RCC 7860 (cell line): ENCODE measurements around the gene DBP.

ENCODE experiments used
- DNase-seq: peaks from one replicate; pipeline ENCODE4 v3.0.0-alpha.2; 2015; ENCODE audit warnings: low spot score
- FAIRE-seq: peaks from 2 replicates; lab custom pipeline; 2012; peaks lifted over from hg19 to GRCh38; lab: Jason Lieb, UNC

The DBP gene

DNA sequence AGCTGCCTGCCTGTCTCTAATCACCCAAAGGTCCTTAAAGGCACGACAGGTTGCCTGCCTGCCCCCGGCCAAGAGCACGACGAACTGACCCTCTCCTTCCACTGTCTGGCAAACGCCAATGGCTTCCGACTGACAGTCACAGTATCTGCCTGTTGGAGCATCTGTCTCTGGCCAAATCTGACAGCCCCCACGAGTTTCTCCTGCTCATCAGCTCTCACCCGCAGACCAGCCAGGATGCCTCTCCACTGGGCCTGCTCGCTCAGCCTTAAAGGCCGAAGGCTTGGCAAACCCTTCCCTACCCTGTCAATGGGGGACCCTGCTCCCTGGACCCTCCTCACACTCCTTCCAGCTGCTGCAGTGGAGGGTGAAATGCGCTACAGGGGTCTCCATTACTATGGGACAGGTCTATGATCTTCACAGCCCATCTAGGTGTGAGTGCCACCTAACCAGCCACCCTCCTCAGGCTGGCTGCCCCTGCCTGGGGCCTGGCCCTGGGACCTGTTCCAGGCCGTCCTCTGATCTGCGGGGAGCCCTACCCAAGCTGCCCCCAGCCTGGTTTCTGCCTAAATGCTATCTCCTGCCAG lies 23.2 kb downstream of the DBP start:
- no peak for FAIRE-seq
- DNase-seq, result no peak

DNA sequence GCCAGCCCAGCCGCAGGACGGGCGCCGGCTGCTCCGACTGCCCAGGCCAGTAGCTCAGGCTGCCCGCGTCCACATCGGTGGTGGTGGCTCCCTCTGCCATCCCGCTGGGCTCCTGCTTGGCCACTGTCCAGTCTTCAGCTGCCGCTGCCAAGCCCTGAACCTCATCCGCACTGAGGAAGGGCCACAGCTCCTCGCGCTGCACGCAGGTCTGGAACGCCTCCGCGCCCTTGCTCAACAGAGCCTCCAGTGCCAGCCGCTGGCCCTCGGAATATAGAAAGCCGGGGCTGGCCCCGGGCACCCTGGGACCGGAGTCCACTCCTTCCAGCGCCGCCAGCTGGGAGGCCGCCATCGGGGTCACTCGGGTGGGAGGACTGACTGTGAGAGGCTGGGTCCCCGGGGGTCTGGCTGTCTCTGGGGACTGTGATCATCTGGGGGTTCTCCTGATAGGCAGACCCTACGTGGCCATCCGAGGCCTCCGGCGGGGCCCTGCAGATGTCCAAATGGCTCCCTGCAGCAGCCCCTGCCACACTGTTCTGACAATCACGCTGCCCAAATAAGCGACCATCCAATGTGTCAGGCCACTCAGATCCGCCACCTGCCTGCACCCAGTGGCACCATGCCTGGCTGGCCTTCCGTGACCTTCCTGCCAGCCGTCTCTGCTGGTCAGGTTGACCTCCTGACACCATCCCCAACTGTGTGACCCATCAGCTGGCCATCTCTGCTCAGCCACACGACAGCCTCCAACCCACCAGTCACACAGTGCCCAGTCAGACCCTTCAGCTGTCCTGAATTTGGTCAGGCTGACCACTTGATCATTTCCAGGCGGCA lies 23.9 kb downstream of the DBP start:
- no peak for FAIRE-seq
- DNase-seq, result peak; percentile 18

DNA sequence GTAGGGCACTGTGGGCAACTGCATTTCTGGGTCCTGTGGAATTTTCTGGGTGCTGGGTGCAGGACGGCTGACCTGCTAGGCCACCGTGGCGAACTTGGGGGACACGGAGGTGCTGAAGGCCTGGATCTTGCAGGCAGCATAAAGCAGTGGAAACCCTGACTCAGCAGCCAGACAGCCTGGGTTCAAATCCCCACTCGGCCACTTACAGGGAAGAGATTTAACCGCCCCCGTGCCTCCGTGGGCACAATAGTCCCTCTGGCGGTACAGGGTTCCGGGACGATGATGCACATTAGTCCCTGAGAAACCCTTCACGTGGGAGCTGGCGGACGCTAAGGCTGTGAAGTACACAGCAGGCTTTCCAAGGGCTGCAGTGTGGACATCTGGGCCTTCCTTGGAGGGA lies 25.3 kb downstream of the DBP start:
- FAIRE-seq, result no peak
- DNase-seq, result no peak

DNA sequence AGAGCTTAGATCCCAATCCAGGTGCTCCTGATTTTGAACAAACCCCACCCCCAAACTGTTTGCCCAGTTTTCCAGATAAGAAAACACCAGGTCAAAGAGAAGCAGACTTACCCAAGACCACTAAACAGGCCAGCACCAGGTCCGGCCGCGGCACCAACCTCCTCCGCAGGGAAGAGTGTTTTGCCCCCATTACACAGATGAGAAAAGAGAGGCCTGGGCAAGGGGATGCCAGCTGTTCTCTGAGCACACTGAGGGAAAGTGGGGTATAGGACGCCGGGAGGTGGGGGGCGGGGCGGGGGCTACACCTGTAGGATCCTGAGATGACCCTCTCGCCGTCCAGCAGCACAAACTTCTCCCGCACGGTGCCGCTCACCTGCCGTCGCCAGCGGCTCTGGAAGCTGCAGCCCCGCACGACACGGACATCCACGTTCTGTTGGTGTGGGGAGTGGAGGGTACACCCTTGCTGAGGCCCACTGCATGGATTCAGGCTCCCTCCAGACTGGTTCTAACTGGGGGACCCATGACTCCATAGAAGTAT lies 27.5 kb downstream of the DBP start:
- no peak for FAIRE-seq
- DNase-seq, result no peak

DNA sequence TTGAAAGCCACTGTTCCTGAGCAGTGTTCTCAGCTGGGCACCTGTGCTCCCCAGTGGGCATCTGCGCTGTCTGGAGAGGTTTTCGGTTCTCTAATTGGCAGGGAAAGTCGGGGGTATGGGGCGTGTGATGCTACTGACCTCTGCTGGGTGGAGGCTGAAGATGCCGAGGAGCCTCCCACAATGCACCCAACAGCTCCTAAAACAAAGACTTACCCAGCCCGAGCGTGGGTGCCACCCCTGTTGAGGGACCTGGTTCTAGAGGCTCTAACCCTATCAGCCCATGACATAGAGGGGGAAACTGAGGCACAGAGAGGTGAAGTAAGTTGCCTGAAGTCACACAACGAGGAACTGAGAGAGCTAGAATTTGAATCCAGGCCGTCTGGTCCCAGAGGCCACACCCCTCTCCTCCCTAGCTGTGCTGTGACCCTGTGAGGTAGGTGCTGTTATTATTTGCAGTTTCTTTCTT lies 28.3 kb downstream of the DBP start:
- no peak for FAIRE-seq
- no peak for DNase-seq

DNA sequence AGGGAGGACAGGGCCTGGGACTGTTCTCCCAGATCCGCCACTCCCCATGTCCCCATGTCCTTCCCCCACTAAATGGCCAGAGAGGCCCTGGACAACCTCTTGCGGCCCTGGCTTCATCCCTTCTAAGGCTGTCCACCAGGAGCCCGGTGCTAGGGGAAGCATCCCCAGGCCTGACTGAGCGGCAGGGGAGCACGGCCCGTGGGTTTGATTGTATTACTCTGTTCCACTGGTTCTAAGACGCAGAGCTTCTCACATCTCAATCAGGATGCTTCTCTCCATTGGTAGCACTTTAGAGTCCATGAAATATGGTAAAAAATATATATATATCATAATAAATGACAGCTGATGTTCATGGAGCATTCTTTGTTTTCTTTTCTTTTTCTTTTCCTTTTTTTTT lies 29.8 kb downstream of the DBP start:
- DNase-seq, result no peak
- no peak for FAIRE-seq

DNA sequence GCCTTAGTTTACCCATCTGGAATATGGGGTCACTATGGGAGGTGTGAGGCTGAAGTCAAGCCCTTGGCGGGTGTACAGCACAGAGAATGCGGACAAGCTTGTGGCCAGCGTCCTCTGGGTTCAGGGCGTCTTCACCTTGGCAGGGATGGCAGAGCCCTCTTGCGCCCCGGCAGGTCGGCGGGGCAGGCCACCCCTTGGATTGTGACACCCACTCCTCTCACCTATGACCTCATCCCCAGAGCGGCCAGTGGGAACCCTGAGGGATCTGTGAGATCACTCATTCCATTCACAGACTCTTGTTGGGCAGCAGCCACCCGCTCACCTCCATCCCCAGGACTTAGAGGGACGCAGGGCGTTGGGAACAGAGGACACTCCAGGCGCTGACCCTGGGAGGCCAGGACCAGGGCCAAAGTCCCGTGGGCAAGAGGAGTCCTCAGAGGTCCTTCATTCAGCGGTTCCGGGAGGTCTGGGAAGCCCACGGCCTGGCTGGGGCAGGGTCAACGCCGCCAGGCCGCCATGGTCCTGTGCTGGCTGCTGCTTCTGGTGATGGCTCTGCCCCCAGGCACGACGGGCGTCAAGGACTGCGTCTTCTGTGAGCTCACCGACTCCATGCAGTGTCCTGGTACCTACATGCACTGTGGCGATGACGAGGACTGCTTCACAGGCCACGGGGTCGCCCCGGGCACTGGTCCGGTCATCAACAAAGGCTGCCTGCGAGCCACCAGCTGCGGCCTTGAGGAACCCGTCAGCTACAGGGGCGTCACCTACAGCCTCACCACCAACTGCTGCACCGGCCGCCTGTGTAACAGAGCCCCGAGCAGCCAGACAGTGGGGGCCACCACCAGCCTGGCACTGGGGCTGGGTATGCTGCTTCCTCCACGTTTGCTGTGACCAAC lies 30.5 kb downstream of the DBP start, which contains the start of gene SPACA4:
Gene SPACA4 (plus strand): TSS at position 280 of the 896 bp plus-strand sequence. CDS start 237 bp downstream, at position 517.
- DNase-seq (no peak), FAIRE-seq (no peak)

DNA sequence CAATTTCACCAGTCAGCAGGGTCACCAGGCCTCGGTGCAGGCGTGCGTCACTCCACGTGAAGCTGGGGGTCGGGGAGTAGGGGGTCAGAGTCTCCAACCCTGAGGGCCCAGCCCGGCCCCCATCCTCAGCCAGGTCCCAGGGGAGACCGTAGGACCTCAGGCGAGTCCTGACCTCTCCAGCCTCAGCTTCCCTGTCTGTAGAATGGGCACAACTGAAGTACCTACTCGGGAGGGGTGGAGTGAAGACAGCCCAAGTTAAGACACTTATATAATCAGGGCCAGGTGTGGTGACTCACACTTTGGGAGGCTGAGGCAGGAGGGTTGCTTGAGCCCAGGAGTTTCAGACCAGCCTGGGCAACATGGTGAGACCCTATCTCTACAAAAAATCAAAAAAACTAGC lies 33.3 kb downstream of the DBP start:
- DNase-seq (no peak), FAIRE-seq (no peak)

DNA sequence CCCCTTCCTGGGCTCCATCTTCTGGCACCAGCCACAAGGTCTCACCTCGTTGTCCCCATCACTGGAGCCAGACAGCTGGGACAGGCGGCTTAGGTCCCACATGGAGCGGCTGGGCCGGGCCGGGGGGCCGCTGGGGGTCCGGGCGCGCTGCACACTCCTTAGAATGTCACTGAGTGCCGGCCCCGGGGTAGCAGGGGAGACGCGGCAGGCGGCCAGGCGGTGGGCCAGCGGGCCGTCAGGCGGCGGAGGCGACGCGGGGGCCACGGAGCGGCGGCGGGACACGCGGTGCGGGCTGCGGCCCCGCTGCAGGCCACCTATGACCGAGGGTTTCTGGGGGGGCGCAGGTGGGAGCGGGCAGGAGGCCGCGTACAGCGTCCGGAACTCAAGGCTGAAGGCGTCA lies 33.7 kb downstream of the DBP start:
- no peak for FAIRE-seq

DNA sequence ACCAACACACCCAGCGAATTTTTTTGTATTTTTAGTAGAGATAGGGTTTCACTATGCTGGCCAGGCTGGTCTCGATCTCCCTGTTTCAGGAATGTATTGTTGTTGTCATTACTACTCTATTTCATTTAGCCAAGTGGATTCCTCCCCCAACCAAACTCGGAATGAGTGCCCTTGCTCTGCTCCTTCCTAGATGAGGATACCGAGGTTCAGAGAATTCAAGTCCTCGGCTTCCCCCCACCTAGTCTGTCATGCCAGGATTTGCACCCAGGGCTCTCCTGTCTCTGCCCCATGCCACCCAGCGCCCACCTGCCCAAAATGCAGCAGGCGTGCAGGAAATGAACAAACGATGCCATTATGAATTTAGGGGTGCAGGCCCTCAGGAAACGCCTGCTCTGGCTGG lies 34.2 kb downstream of the DBP start:
- DNase-seq, result no peak
- FAIRE-seq, result no peak

More for the DNA sequence above, 33.7 kb downstream of the DBP start:
- DNase-seq, result no peak

DNA sequence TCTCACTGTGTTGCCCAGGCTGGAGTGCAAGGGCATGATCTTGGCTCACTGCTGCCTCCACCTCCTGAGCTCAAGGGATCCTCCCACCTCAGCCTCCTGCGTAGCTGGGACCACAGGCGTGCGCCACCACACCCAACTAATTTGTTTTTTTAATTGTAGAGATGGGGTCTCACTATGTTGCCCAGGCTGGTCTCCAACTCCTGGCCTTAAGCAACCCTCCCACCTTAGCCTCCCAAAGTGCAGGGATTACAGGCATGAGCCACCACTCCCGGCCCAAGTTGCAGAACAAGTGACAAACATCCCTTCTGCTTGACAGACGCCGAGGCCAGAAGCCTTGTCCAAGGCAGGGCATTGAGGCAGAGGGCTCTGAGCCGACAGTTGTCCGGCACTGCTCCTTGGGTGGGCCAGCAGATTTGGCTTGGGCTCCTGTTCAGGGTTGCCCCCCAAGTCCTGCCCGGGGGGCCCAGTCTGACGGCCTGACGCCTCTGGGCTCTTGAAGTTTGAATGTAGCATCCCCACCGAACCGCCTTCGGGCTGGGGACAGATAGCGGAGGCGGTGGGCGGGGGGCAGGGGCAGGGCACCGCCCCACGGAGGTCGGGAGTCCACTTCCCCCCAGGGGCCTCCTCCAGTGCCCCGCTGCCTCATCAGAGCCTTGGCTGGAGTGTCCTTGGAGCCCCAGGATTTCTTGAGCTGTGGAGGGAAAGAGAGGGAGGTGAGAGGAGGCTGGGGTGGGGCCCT lies 36.3 kb downstream of the DBP start:
- DNase-seq, result no peak
- no peak for FAIRE-seq

DNA sequence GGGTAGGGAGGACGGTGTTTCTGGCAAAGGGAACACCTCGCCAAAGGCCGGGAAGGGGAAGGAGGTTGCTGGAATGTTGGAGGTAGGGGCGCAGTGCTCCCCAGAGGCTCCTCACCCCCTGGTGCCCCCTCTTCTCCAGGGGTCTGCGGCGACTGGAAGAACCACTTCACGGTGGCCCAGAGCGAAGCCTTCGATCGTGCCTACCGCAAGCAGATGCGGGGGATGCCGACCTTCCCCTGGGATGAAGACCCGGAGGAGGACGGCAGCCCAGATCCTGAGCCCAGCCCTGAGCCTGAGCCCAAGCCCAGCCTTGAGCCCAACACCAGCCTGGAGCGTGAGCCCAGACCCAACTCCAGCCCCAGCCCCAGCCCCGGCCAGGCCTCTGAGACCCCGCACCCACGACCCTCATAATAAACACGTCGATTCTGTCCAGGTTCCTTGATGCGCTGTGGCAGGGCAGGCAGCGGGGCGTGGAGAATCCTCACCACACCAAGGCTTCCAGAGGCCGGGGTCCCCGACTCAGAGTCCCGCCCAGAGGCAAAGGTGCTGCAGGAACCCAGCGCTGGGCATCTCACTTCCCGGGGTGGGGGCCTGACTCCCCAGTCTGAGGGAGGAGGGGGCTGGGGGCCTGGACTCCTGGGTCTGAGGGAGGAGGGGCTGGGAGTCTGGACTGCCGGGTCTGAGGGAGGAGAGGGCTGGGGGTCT lies 38.0 kb downstream of the DBP start:
- DNase-seq, result no peak
- no peak for FAIRE-seq

DNA sequence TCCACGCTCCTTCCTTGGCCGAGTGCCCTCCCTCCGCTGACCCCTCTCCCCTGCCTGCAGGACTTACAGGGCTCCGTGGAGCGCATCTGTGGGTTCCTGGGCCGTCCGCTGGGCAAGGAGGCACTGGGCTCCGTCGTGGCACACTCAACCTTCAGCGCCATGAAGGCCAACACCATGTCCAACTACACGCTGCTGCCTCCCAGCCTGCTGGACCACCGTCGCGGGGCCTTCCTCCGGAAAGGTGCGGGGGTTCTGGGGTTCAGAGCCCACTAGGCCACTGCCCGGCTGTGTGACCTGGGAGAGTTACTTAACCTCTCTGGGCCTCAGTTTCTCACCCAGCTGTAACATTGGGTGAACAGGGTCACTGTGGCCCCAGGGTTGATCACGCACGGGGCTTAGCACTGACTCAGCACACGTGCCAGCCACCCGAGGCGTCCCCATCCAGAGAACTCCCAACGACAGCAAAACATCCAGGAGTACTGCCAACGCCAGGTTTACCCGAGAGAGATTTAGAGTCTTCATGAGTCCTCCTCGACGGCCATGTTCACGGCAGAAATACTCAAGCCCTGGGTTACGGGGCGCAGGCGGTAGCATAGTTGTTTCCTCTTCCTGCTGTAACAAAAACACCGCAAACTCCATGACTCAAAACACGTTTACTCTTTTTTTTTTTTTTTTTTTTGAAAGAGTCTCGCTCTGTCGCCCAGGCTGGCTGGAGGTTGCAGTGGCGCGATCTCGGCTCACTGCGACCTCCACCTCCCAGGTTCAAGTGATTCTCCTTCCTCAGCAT lies 40.3 kb downstream of the DBP start:
- DNase-seq, result no peak
- FAIRE-seq, result no peak

DNA sequence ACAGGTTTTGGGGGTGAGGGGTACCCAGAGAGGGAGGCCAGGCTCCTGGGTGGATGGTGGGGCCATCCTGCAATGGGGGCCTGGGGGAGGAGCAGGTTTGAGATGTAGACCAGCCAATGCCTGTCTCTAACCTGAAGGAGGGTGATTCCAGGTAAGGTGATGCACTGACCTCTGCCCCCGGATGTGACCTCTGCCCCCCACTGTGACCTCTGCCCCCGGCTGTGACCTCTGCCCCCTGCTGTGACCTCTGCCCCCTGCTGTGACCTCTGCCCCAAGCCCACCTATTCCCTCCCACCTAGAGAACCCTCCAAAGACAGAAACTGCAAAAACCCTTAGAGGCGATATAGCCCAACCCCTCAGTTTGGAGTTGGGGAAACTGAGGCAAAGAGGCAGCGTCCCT lies 40.9 kb downstream of the DBP start:
- DNase-seq, result no peak
- FAIRE-seq, result no peak

DNA sequence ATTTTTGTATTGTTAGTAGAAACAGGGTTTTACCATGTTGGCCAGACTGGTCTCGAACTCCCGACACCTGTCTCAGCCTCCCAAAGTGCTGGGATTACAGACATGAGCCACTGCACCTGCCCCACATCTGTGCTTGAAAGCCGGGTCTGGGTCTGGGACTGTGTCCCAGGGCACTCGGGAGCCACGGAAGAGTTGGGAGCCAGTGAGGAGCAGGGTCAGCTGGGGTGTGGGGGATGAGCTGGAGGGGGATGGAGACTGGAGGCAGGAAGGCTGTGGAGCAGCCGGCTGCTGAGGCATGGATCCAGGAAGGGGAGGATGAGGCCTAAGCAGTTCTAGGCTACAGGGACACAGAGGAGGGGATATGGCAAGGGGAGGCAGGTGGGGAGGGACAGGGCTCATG lies 41.3 kb downstream of the DBP start:
- no peak for DNase-seq
- FAIRE-seq, result no peak

DNA sequence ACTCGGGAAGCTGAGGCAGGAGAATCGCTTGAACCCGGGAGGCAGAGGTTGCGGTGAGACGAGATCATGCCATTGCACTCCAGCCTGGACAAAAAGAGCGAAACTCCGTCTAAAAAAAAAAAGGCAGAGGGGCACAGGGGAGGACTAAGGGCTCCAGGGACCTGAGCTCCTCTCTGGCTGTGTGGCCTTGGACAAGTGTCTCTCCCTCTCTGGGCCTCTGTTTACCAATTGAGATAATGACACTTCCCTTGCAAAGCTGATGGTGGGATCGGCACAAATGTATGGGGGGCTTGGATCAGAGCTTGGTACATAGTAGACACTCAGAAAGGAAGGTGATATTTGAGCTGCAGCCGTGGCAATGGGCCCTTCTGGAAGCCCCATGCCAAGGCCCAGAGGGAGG lies 42.0 kb downstream of the DBP start:
- no peak for FAIRE-seq
- no peak for DNase-seq

DNA sequence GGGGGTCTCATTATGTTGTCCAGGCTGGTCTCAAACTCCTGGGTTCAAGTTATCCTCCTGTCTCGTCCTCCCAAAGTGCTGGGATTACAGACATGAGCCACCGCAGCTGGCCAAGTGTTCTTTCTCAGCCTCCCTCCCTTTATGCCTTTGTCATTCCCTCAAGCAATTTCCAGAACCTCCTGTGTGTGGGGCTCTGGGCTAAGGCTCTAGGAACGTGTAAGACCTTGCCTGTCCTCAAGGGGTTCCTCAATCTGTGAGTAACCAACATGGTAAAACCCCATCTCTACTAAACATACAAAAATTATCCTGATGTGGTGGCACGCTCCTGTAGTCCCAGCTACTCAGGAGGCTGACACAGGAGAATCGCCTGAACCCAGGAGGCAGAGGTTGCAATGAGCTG lies 46.2 kb downstream of the DBP start:
- no peak for FAIRE-seq
- no peak for DNase-seq

DNA sequence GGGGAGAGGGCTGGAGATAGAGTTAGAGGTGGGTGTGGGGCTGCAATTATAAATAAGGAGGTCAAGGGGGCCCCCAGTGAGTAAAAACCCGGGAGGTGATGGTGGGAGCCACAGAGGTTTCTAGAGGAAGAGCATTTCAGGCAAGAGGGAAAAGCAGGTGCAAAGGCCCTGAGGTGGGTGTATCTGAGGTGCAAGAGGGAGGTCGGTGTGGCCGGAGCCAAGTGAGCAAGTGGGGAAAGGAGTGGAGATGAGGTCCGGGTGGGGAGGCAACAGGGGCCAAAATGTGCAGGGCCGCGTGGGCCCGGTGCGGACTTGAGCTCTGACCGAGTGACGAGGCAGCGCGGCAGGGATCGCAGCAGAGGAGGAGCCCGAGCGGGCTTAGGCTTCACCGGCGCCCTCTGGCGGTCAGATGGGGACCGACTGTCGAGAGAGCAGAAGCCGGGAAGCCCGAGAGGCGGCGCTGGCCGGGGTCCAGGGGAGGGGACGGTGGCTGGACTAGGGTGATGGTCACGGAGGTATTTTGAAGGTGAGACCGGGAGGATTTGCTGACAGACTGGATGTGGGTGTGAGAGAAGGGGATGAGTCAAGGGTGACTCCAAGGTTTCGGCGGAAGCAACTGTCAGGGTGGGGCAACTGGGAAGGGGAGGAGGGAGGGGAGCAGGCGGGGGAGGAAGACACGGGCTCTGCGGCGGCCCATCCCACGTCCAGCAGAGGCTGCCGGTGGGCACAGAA lies 48.3 kb downstream of the DBP start:
- peak; percentile 75 for FAIRE-seq
- DNase-seq, result peak; percentile 92
